ENCODE data around the gene ANKRD13B. TPM values are rescaled to one million over a fixed set of nuclear protein-coding genes. Genes with fewer than 3 reads are reported as not detected.

The ANKRD13B gene
- total RNA-seq, 1 experiment from 2014 or later = 17.9 TPM

GRCh38 chr17:29589524-29590410 is 3.2 kb upstream of the ANKRD13B start, which contains the start of gene GIT1:
Gene GIT1 (minus strand): TSS chr17:29589648. CDS start chr17:29589378, 270 bp downstream.
- peaks cover 23% of the 10 kb centered on the region for H3K4me1 Mint-ChIP-seq (ENCODE audit: insufficient read depth, unreplicated experiment)
- H3K36me3 Mint-ChIP-seq (ENCODE audit: insufficient read depth, unreplicated experiment) = peaks cover 17% of the 10 kb centered on the region

DNA sequence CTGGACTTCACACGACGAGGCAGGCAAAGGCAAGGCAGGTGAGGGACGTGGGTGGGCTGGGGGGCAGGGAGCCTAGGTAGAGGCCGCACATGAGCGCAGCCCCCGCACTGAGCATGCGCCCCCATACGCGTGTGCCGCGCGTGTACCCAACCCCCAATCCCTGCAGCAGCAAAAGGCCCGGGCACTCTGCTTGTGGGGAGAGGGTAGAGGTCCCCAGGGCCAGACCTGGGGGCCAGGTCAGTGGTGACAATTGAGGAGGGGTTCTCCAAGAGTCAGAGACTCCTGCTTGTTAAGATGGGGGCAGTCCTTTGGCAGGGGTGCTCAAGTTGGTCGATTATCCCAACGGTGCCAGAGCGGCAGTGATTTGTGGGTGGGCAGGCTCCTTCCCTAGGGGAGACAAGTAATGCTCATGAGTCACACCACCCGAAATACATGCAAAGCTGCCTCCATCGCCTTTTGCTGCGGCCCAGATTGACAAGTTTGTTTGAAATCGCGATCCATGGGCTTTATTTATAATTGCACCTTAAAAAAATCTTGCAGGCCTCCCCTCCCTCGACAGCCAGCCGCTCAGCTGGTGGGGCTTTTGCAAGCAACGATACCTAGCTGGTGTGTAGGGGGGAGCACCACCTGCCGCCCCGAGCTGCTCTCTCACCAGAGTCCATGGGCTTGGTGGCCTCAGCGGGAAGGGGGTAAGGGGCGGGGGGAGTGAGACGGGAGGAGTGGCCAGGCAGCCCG is 2.4 kb upstream of the ANKRD13B start:
- peaks cover 23% of the 10 kb centered on the region for H3K4me1 Mint-ChIP-seq (ENCODE audit: insufficient read depth, unreplicated experiment)
- no peak for TF ChIP-seq CTCF (IDR thresholded peaks at IDR 0.05; ENCODE audit: unreplicated experiment)
- H3K27me3 Mint-ChIP-seq (ENCODE audit: insufficient read depth, unreplicated experiment) = no peaks in the 10 kb centered on the region
- no peaks in the 10 kb centered on the region for H3K9me3 Mint-ChIP-seq (ENCODE audit: unreplicated experiment)
- H3K27ac Mint-ChIP-seq (ENCODE audit: low read depth, unreplicated experiment) = peak overlapping the region; percentile 85
- CTCF ChIA-PET = interaction anchor here (0.6 to 5.0 kb wide), 7 partner anchors 9 to 220 kb away, joined by 3 to 89 read pairs (median 5); partner anchors contain the start of genes ABHD15 and TP53I13
- intact Hi-C loops (cut with micrococcal nuclease) = loop anchor here (1.0 to 2.0 kb wide), 4 partner anchors 10 to 340 kb away; partner anchors contain the start of genes SSH2 and TP53I13
- peak overlapping the region; percentile 82 for H3K4me3 Mint-ChIP-seq (ENCODE audit: unreplicated experiment)
- BruUV-seq (replicated peaks) = no TSS peak
- peak; percentile 60 for DNase-seq (ENCODE audit: unreplicated experiment)
- POLR2A ChIA-PET = interaction anchor here (0.6 to 4.8 kb wide), 13 partner anchors 8 to 450 kb away, joined by 3 to 81 read pairs (median 11); partner anchors contain the start of genes ABHD15, NUFIP2, SSH2 and TAOK1
- H3K36me3 Mint-ChIP-seq (ENCODE audit: insufficient read depth, unreplicated experiment) = peaks cover 14% of the 10 kb centered on the region

More at GRCh38 chr17:29589524-29590410, 3.2 kb upstream of the ANKRD13B start, which contains the start of gene GIT1:
- CTCF ChIA-PET = interaction anchor here (3.3 to 5.0 kb wide), 2 partner anchors 9 to 18 kb away, joined by 57 to 89 read pairs; partner anchors contain the start of genes ABHD15 and TP53I13
- Mint-ChIP-seq H3K27ac (ENCODE audit: low read depth, unreplicated experiment) (peak within 1 kb of the TSS; percentile 82), H3K9me3 (ENCODE audit: unreplicated experiment) (no peaks in the 10 kb centered on the region), H3K4me3 (ENCODE audit: unreplicated experiment) (peak within 1 kb of the TSS; percentile 83), H3K27me3 (ENCODE audit: insufficient read depth, unreplicated experiment) (no peaks in the 10 kb centered on the region)
- intact Hi-C loops (cut with micrococcal nuclease) = loop anchor here (2.0 kb wide), 3 partner anchors 21 to 341 kb away; partner anchors contain the start of genes SSH2 and TP53I13
- BruUV-seq (replicated peaks) = no TSS peak
- no peak for TF ChIP-seq CTCF (IDR thresholded peaks at IDR 0.05; ENCODE audit: unreplicated experiment)
- DNase-seq (ENCODE audit: unreplicated experiment) = peak; percentile 83
- POLR2A ChIA-PET = interaction anchor here (2.7 kb wide), 1 partner anchor 20 kb away, joined by 10 read pairs; no protein-coding TSS in a partner anchor

DNA sequence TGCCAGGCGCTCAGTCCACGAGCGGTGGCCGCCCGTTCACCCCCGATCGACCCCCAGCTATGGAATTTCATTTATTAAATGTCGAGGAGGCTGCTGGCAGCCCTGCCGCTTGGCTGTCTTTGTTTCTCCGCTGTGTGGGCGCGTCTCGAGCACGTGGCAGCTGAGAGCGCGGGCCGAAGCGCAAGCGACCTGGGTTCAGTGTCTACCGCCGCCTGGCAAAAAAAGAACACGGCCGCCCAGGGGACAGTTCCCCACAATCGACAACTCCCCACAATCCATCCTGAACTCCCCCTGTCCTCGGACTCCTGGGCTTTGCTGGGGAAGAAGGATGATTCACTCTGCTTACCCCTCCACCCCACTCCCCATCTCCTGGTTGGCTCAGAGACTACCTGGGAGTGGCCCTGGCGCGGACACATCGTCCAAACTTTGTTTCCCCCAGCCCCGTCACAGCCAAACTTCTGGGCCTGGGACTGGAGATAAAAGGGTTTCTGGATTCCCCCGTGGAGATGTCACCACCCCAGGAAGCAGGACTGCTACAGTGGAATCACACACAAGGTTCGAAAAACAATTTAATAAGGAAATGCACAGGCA is 1.7 kb upstream of the ANKRD13B start:
- peaks cover 23% of the 10 kb centered on the region for H3K4me1 Mint-ChIP-seq (ENCODE audit: insufficient read depth, unreplicated experiment)
- intact Hi-C loops (cut with micrococcal nuclease) = loop anchor here (1.0 to 2.0 kb wide), 4 partner anchors 11 to 340 kb away; partner anchors contain the start of genes SSH2 and TP53I13
- POLR2A ChIA-PET = interaction anchor here (0.6 to 4.8 kb wide), 17 partner anchors 9 to 449 kb away, joined by 3 to 81 read pairs (median 8); partner anchors contain the start of genes ABHD15, NUFIP2, SSH2 and TAOK1
- no peaks in the 10 kb centered on the region for H3K27me3 Mint-ChIP-seq (ENCODE audit: insufficient read depth, unreplicated experiment)
- TSS peak; percentile 17 for BruUV-seq (replicated peaks)
- H3K27ac Mint-ChIP-seq (ENCODE audit: low read depth, unreplicated experiment) = peak overlapping the region; percentile 85
- peaks cover 12% of the 10 kb centered on the region for H3K36me3 Mint-ChIP-seq (ENCODE audit: insufficient read depth, unreplicated experiment)
- CTCF ChIA-PET = interaction anchor here (0.6 to 5.0 kb wide), 16 partner anchors 10 to 221 kb away, joined by 3 to 89 read pairs (median 4); partner anchors contain the start of genes ABHD15 and TP53I13
- no peaks in the 10 kb centered on the region for H3K9me3 Mint-ChIP-seq (ENCODE audit: unreplicated experiment)
- DNase-seq (ENCODE audit: unreplicated experiment) = peak; percentile 87
- TF ChIP-seq CTCF (IDR thresholded peaks at IDR 0.05; ENCODE audit: unreplicated experiment) = no peak
- H3K4me3 Mint-ChIP-seq (ENCODE audit: unreplicated experiment) = peak overlapping the region; percentile 82

Measured in MCF 10A (cell line).